Adrenal gland (tissue), 5 donors: ENCODE measurements around the gene HAPLN3.

Experiments
- POLR2A ChIP-seq, 2 donors: fragments of 450-650 bp; IDR thresholded peaks; one replicate each; pipeline ENCODE4 v1.6.1; 2017; ENCODE audit warnings: antibody characterized with exemption in 2 of 2, mild to moderate bottlenecking in 2 of 2, moderate library complexity in 1 of 2
- TF ChIP-seq, protein P1 (sequence below), 6 experiments: fragments of 450-650 bp in 4 of 6; fragments of 200-600 bp in 2 of 6; sonication (generic) in 1 of 6; IDR thresholded peaks; 1 replicate in 5 of 6; 2 replicates in 1 of 6; pipeline versions ENCODE4 v1.5.1 to v1.8.0; 2016 to 2021; ENCODE audit warnings: antibody characterized with exemption in 6 of 6, mild to moderate bottlenecking in 2 of 6, moderate library complexity in 1 of 6
- donor health status: DM: no; HTN: no; CAD: no.

DNA sequence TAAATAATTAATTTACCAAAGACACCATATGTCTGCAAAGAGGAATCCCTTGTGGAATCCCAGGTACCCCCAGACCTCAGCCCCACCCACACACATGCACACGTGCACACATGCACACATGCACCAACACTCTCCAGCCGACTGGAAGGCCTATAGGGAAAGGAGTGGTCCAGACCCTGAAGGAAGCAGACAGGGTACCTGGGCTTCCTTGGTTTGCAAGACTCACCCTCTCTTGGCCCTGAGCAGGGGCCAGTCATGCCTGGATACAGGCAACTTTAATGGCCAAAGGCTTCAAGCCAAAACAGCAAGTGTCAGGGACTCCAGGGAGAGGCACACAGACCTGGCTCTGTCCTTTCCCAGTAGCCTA lies 8.9 kb upstream of the HAPLN3 start:
- TF ChIP-seq, protein P1, sequence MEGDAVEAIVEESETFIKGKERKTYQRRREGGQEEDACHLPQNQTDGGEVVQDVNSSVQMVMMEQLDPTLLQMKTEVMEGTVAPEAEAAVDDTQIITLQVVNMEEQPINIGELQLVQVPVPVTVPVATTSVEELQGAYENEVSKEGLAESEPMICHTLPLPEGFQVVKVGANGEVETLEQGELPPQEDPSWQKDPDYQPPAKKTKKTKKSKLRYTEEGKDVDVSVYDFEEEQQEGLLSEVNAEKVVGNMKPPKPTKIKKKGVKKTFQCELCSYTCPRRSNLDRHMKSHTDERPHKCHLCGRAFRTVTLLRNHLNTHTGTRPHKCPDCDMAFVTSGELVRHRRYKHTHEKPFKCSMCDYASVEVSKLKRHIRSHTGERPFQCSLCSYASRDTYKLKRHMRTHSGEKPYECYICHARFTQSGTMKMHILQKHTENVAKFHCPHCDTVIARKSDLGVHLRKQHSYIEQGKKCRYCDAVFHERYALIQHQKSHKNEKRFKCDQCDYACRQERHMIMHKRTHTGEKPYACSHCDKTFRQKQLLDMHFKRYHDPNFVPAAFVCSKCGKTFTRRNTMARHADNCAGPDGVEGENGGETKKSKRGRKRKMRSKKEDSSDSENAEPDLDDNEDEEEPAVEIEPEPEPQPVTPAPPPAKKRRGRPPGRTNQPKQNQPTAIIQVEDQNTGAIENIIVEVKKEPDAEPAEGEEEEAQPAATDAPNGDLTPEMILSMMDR (IDR thresholded peaks at IDR 0.05), result no peak
- TF ChIP-seq POLR2A (IDR thresholded peaks at IDR 0.05), result no peak
